Measurements from ENCODE around the gene MUC5B.
"Not testable (repeated sequence)": the region's sequence is repeated elsewhere in the genome, so short reads cannot be mapped to it uniquely, and the experiment has no call there.

MUC5B gene

DNA sequence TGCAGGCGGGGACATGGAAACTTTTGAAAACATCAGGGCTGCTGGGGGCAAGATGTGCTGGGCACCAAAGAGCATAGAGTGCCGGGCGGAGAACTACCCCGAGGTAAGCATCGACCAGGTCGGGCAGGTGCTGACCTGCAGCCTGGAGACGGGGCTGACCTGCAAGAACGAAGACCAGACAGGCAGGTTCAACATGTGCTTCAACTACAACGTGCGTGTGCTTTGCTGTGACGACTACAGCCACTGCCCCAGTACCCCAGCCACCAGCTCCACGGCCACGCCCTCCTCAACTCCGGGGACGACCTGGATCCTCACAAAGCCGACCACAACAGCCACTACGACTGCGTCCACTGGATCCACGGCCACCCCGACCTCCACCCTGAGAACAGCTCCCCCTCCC, 19.4 kb downstream of the MUC5B start:
- Histone ChIP-seq H3K27ac (replicated peaks) (no peak overlapping the region), H3K27me3 (ENCODE audit: insufficient read depth, poor library complexity, severe bottlenecking) (no peaks in the 10 kb centered on the region), H3K4me3 (replicated peaks; ENCODE audit: insufficient read depth, low read length) (no peak overlapping the region)
- DNase-seq (ENCODE audit: low read depth in 1 of 2, low spot score in 1 of 2) = no peak
- no peak for TF ChIP-seq POLR2AphosphoS5 (IDR thresholded peaks at IDR 0.05; ENCODE audit: low read depth)

- not testable (repeated sequence) for H3K27me3 ChIP-seq (ENCODE audit: insufficient read depth, poor library complexity, severe bottlenecking); H3K4me3 ChIP-seq (replicated peaks; ENCODE audit: insufficient read depth, low read length); H3K27ac ChIP-seq (replicated peaks); DNase-seq (ENCODE audit: low read depth in 1 of 2, low spot score in 1 of 2)
Observed at GRCh38 chr11:1242751-1243150, 19.9 kb downstream of the MUC5B start.

DNA sequence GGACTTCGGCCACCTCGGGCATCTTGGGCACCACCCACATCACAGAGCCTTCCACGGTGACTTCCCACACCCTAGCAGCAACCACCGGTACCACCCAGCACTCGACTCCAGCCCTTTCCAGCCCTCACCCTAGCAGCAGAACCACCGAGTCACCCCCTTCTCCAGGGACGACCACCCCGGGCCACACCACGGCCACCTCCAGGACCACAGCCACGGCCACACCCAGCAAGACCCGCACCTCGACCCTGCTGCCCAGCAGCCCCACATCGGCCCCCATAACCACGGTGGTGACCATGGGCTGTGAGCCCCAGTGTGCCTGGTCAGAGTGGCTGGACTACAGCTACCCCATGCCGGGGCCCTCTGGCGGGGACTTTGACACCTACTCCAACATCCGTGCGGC, 20.7 kb downstream of the MUC5B start:
- H3K27ac ChIP-seq (replicated peaks); DNase-seq (ENCODE audit: low read depth in 1 of 2, low spot score in 1 of 2); H3K4me3 ChIP-seq (replicated peaks; ENCODE audit: insufficient read depth, low read length); H3K27me3 ChIP-seq (ENCODE audit: insufficient read depth, poor library complexity, severe bottlenecking): not testable (repeated sequence)

GRCh38 chr11:1244557-1244956, 21.7 kb downstream of the MUC5B start:
- not testable (repeated sequence) for H3K4me3 ChIP-seq (replicated peaks; ENCODE audit: insufficient read depth, low read length); H3K27me3 ChIP-seq (ENCODE audit: insufficient read depth, poor library complexity, severe bottlenecking); DNase-seq (ENCODE audit: low read depth in 1 of 2, low spot score in 1 of 2); H3K27ac ChIP-seq (replicated peaks)

DNA sequence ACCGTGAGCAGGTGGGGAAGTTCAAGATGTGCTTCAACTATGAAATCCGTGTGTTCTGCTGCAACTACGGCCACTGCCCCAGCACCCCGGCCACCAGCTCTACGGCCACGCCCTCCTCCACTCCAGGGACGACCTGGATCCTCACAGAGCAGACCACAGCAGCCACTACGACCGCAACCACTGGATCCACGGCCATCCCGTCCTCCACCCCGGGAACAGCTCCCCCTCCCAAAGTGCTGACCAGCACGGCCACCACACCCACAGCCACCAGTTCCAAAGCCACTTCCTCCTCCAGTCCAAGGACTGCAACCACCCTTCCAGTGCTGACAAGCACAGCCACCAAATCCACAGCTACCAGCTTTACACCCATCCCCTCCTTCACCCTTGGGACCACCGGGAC, 22.9 kb downstream of the MUC5B start:
- not testable (repeated sequence) for H3K27ac ChIP-seq (replicated peaks); H3K4me3 ChIP-seq (replicated peaks; ENCODE audit: insufficient read depth, low read length); H3K27me3 ChIP-seq (ENCODE audit: insufficient read depth, poor library complexity, severe bottlenecking); DNase-seq (ENCODE audit: low read depth in 1 of 2, low spot score in 1 of 2)

GRCh38 chr11:1246301-1246700, 23.4 kb downstream of the MUC5B start:
- not testable (repeated sequence) for H3K27ac ChIP-seq (replicated peaks); H3K27me3 ChIP-seq (ENCODE audit: insufficient read depth, poor library complexity, severe bottlenecking); H3K4me3 ChIP-seq (replicated peaks; ENCODE audit: insufficient read depth, low read length); DNase-seq (ENCODE audit: low read depth in 1 of 2, low spot score in 1 of 2)

GRCh38 chr11:1247026-1247425, 24.2 kb downstream of the MUC5B start:
- H3K27me3 ChIP-seq (ENCODE audit: insufficient read depth, poor library complexity, severe bottlenecking); H3K27ac ChIP-seq (replicated peaks); H3K4me3 ChIP-seq (replicated peaks; ENCODE audit: insufficient read depth, low read length); DNase-seq (ENCODE audit: low read depth in 1 of 2, low spot score in 1 of 2): not testable (repeated sequence)

DNA sequence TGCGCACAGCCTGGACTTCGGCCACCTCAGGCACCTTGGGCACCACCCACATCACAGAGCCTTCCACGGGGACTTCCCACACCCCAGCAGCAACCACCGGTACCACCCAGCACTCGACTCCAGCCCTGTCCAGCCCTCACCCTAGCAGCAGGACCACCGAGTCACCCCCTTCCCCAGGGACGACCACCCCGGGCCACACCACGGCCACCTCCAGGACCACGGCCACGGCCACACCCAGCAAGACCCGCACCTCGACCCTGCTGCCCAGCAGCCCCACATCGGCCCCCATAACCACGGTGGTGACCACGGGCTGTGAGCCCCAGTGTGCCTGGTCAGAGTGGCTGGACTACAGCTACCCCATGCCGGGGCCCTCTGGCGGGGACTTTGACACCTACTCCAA, 26.1 kb downstream of the MUC5B start:
- DNase-seq (ENCODE audit: low read depth in 1 of 2, low spot score in 1 of 2); H3K27ac ChIP-seq (replicated peaks); H3K4me3 ChIP-seq (replicated peaks; ENCODE audit: insufficient read depth, low read length); H3K27me3 ChIP-seq (ENCODE audit: insufficient read depth, poor library complexity, severe bottlenecking): not testable (repeated sequence)

DNA sequence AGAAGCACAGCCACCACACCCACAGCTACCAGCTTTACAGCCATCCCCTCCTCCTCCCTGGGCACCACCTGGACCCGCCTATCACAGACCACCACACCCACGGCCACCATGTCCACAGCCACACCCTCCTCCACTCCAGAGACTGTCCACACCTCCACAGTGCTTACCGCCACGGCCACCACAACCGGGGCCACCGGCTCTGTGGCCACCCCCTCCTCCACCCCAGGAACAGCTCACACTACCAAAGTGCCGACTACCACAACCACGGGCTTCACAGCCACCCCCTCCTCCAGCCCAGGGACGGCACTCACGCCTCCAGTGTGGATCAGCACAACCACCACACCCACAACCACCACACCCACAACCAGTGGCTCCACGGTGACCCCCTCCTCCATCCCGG, 27.5 kb downstream of the MUC5B start:
- H3K4me3 ChIP-seq (replicated peaks; ENCODE audit: insufficient read depth, low read length); DNase-seq (ENCODE audit: low read depth in 1 of 2, low spot score in 1 of 2); H3K27ac ChIP-seq (replicated peaks); H3K27me3 ChIP-seq (ENCODE audit: insufficient read depth, poor library complexity, severe bottlenecking): not testable (repeated sequence)

GRCh38 chr11:1251236-1251770, 28.4 kb downstream of the MUC5B start:
- H3K27me3 ChIP-seq (ENCODE audit: insufficient read depth, poor library complexity, severe bottlenecking) = no peaks in the 10 kb centered on the region
- H3K27ac ChIP-seq (replicated peaks) = no peak overlapping the region
- no peak overlapping the region for H3K4me3 ChIP-seq (replicated peaks; ENCODE audit: insufficient read depth, low read length)
- TF ChIP-seq REST (IDR thresholded peaks at IDR 0.05; ENCODE audit: insufficient replicate concordance, low read depth) (no peak), POLR2AphosphoS5 (IDR thresholded peaks at IDR 0.05; ENCODE audit: low read depth) (no peak)
- DNase-seq (ENCODE audit: low read depth in 1 of 2, low spot score in 1 of 2) = no peak
